ENCODE results near the gene RBM7.

The RBM7 gene

GRCh38 chr11:114447892-114448291, 47.4 kb downstream of the RBM7 start:
- DNase-seq (ENCODE audit: low read depth in 2 of 2) = no peak

GRCh38 chr11:114448749-114449482, 48.5 kb downstream of the RBM7 start:
- DNase-seq (ENCODE audit: low read depth in 2 of 2) = no peak

- no peak for DNase-seq (ENCODE audit: low read depth in 2 of 2)
Observed at GRCh38 chr11:114449845-114450244, 49.4 kb downstream of the RBM7 start.

GRCh38 chr11:114452399-114452798, 51.9 kb downstream of the RBM7 start:
- no peak for DNase-seq (ENCODE audit: low read depth in 2 of 2)
